AG04449 (cell line): ENCODE results near the gene GXYLT2.

Source experiments
- CTCF ChIA-PET: fragments of 350-600 bp; formaldehyde crosslinking; extraction: SDS; loops from one replicate; lab custom pipeline; 2021; ENCODE audit warnings: antibody characterized with exemption; lab: Yijun Ruan, JAX
- POLR2A ChIA-PET: fragments of 400-600, 350-600 bp; formaldehyde crosslinking; extraction: SDS; loops from one replicate; lab custom pipeline; 2020; ENCODE audit warnings: antibody characterized with exemption, inconsistent platforms; lab: Yijun Ruan, JAX
- DNase-seq: peaks from one replicate; pipeline ENCODE4 v3.0.0-alpha.2; 2010; ENCODE audit warnings: low read depth, low spot score
- H3K4me3 ChIP-seq: 2 replicates; pipeline ENCODE4 v1.5.1; 2011; ENCODE audit warnings: low read depth, mild to moderate bottlenecking, control low read depth, low read length
- CTCF ChIP-seq: IDR thresholded peaks from one replicate; pipeline ENCODE4 v1.5.1; 2011; ENCODE audit warnings: mild to moderate bottlenecking, moderate library complexity, low read length, control low read depth, inconsistent platforms; ENCODE audit not compliant: insufficient read depth; ENCODE audit errors: missing control alignments

GXYLT2 gene

GRCh38 chr3:73010158-73010557 lies 122.3 kb downstream of the GXYLT2 start:
- DNase-seq: no peak
- H3K4me3 ChIP-seq: no peak overlapping the region
- TF ChIP-seq CTCF: no peak
- ChIA-PET CTCF (interaction anchor here (0.5 to 2.6 kb wide), 3 partner anchors 11 to 159 kb away, joined by 3 to 10 read pairs (median 3); no protein-coding TSS in a partner anchor), POLR2A (no interaction called here)

- no peak for DNase-seq
- no peak overlapping the region for H3K4me3 ChIP-seq
- no peak for TF ChIP-seq CTCF
- CTCF ChIA-PET: interaction anchor here (1.3 kb wide), 1 partner anchor 19 kb away, joined by 4 read pairs; no protein-coding TSS in a partner anchor
- POLR2A ChIA-PET: no interaction called here
Observed at GRCh38 chr3:73018298-73018697, 130.5 kb downstream of the GXYLT2 start.

DNA sequence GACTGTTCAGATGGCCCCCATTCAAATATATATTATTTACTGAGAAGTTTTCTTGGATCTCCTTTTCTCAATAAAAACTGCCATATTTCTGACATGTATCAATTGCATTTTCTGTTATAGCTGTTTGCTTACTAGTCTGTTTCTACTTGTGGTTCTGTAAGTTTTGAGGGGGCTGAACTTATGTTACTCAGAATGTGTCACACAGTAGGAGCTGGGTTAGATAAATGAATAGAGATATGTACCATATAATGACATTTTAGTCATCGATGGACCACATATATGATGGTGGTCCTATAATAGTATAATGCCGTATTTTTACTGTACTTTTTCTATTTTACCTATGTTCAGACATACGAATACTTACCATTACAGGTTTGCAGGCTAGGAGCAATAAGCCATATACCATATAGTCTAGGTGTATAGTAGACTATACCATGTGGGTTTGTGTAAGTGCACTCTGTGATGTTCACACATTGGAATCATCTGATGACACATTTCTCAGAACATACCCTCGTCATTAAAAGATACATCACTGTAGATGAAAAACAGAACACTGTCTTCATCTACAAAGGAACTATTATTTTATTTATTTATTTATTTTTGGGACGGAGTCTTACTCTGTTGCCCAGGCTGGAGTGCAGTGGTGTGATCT lies 131.1 kb downstream of the GXYLT2 start:
- POLR2A ChIA-PET: no interaction called here
- H3K4me3 ChIP-seq: no peak overlapping the region
- DNase-seq: no peak
- CTCF ChIA-PET: interaction anchor here (1.3 to 1.4 kb wide), 2 partner anchors 20 to 168 kb away, joined by 4 read pairs; no protein-coding TSS in a partner anchor
- TF ChIP-seq CTCF: no peak

DNA sequence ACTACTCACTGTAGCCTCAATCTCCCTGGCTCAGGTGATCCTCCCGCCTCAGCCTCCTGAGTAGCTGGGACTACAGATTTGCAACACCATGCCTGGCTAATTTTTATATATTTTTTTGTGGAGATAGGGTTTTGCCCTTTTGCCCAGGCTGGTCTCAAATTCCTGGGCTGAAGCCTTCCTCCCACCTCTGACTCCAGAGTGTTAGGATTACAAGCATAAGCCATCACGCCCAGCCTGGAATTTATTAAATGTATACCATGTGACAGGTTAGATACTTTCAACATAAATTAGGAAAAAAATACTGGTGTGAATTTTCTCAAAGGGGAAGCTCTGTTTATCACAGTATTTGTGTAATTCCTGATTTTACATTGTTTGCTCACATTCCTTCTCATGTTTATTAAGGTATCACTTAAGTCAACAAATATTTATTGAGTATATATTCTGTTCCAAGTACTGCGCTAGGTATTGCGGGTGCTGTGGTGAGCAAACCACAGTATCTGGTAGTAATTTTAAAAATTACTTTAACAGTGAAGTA lies 133.5 kb downstream of the GXYLT2 start:
- no peak for DNase-seq
- TF ChIP-seq CTCF: no peak
- ChIA-PET CTCF (interaction anchor here (1.0 kb wide), 1 partner anchor 10 kb away, joined by 3 read pairs; no protein-coding TSS in a partner anchor), POLR2A (no interaction called here)
- H3K4me3 ChIP-seq: no peak overlapping the region

DNA sequence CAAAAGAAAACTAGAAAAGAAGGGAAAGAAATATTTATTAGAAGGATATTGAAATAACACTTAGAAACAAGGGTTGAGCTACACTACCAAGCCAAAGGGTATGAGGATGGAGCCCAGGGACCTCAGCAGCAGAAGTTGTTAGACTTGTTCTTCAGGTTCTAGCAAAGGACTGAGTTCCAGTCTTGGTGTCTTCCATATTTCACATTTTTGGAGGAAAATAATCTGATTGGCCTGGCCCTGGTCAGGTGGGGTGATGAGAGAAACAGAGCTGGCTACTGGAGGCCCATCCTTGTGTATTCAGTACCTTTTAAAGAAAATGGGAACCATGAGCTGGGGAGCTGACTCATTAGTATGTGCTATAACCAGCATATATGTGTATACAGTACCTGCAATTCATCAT lies 137.0 kb downstream of the GXYLT2 start:
- ChIA-PET POLR2A (no interaction called here), CTCF (interaction anchor here (2.3 kb wide), 1 partner anchor 86 kb away, joined by 7 read pairs; no protein-coding TSS in a partner anchor)
- H3K4me3 ChIP-seq: no peak overlapping the region
- no peak for TF ChIP-seq CTCF
- no peak for DNase-seq

GRCh38 chr3:73026111-73026759 lies 138.4 kb downstream of the GXYLT2 start:
- H3K4me3 ChIP-seq: no peak overlapping the region
- CTCF ChIA-PET: interaction anchor here (1.3 to 2.3 kb wide), 2 partner anchors 26 to 88 kb away, joined by 4 to 7 read pairs; no protein-coding TSS in a partner anchor
- no peak for DNase-seq
- TF ChIP-seq CTCF: no peak
- POLR2A ChIA-PET: no interaction called here
